GM19351 (cell line): ENCODE data around the gene SIGLEC9.

Source experiments
- ATAC-seq: cut with Tn5 transposase; IDR thresholded peaks from one replicate; pipeline ENCODE4 v1.9.1; 2021; ENCODE audit warnings: mild to moderate bottlenecking, moderate library complexity; ENCODE audit not compliant: unreplicated experiment

Gene SIGLEC9

DNA sequence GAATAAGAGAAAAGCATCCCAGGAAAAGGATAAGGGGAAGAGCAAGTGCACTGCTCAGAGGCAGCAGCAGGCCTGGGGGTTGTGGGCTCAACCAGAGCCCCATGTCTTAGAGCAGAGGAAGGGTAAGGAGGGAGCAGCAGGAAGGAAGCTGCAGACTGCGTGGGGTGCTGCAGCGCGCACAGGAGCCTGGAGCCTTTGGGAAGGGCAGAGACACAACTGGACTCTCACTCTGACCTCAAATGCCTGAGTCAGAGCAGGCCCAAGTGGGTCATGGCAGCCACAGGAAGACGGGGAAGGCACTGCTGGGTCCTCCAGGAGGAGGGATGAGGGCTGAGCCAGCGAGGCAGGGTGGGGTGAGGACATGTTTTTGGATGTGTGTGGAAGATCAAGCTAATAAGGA, 49.0 kb downstream of the SIGLEC9 start:
- ATAC-seq: no peak

DNA sequence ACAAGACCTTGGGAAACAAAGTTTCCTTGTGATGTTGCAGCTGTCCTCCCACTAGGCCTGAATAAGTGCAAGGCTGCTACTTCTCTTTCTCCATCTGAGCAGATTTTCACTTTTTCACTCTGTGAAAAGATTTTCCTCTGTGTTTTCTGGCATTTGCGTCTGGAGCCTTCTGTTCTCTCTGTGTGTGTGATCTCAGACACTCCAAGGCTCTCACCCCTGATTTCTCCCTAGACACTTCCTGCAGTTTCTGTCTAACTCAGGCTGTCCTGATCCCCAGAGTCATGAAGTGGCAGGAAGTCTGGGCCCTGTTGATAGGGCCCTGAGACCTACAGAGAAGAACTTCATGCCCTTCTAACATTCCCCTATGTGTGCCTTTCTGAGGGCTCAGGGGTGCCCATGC, 54.5 kb downstream of the SIGLEC9 start:
- no peak for ATAC-seq
